HCT116 (cell line): ENCODE data around the gene NCOA1. TPM values are rescaled to one million over a fixed set of nuclear protein-coding genes. Genes with fewer than 3 reads are reported as not detected.

Source experiments
- ATAC-seq: fragments of 200-7000 bp; cut with Tn5 transposase; 2 replicates; pipeline ENCODE4 v1.9.1; 2020; ENCODE audit warnings: mild to moderate bottlenecking, moderate library complexity
- BruUV-seq: library from RNA; stranded (reverse); fragments of 400-500 nt; replicated peaks from 2 replicates; lab custom pipeline; 2021; lab: Mats Ljungman, UMichigan
- CTCF ChIA-PET: fragments of 300-600 bp; sonication (Branson Sonifier 250); formaldehyde crosslinking; loops from one replicate; lab custom pipeline; 2021; ENCODE audit warnings: antibody characterized with exemption; lab: Charles Lee
- POLR2A ChIA-PET: fragments of 300-600, 350-600 bp; sonication (Branson Sonifier 250); formaldehyde crosslinking; loops from one replicate; lab custom pipeline; 2021; ENCODE audit warnings: antibody characterized with exemption; lab: Charles Lee
- RAD21 ChIA-PET, 2 experiments: fragments of 300-600 bp; sonication (Branson Sonifier 250); formaldehyde crosslinking; loops; one replicate each; lab custom pipeline; 2023; ENCODE audit warnings: low total read pairs in 2 of 2; ENCODE audit not compliant: uncharacterized antibody in 2 of 2, unreplicated experiment in 2 of 2, low non-redundant PET in 1 of 2; lab: Charles Lee
- DNase-seq: peaks from one replicate; pipeline ENCODE4 v3.0.0-alpha.2; 2010; ENCODE audit warnings: low read depth, low spot score
- H2AFZ ChIP-seq: fragments of 200-600 bp; shearing (Covaris generic), sonication (generic); 2 replicates; pipeline ENCODE4 v1.6.1; 2017; ENCODE audit warnings: low read depth, mixed run types, mixed read lengths, antibody characterized with exemption, low read length; ENCODE audit not compliant: poor library complexity, severe bottlenecking
- H3K27ac ChIP-seq: 2 replicates; pipeline ENCODE4 v1.5.1; 2012; ENCODE audit warnings: low read depth, low read length
- H3K27me3 ChIP-seq: fragments of 200-600 bp; sonication (generic); 2 replicates; pipeline ENCODE4 v1.6.1; 2016; ENCODE audit warnings: mixed run types, low read length, mixed read lengths; ENCODE audit not compliant: insufficient read depth
- H3K36me3 ChIP-seq, 2 experiments: fragments of 200-500 bp in 1 of 2; fragments of 200-600 bp in 1 of 2; sonication (Bioruptor generic) in 1 of 2; sonication (generic) in 1 of 2; 2 replicates each; pipeline versions ENCODE4 v1.5.1 to v1.6.1; 2014 to 2016; ENCODE audit warnings: low read length in 2 of 2, inconsistent platforms in 1 of 2, mixed read lengths in 1 of 2, mixed run types in 1 of 2; ENCODE audit not compliant: insufficient read depth in 2 of 2, control insufficient read depth in 1 of 2
- H3K4me1 ChIP-seq, 2 experiments: fragments of 200-600 bp in 1 of 2; sonication (generic) in 1 of 2; 2 replicates each; pipeline versions ENCODE4 v1.5.1 to v1.6.1; 2012 to 2017; ENCODE audit warnings: low read length in 2 of 2, inconsistent platforms in 1 of 2, mild to moderate bottlenecking in 1 of 2, mixed read lengths in 1 of 2, mixed run types in 1 of 2, moderate library complexity in 1 of 2; ENCODE audit not compliant: insufficient read depth in 2 of 2, control insufficient read depth in 1 of 2
- H3K4me2 ChIP-seq: fragments of 200-600 bp; sonication (generic); 2 replicates; pipeline ENCODE4 v1.6.1; 2017; ENCODE audit warnings: mixed run types, low read length, mixed read lengths
- H3K4me3 ChIP-seq, 2 experiments: fragments of 200-600 bp in 1 of 2; sonication (generic) in 1 of 2; replicated peaks in 1 of 2; 2 replicates each; pipeline ENCODE4 v1.5.1; 2011 to 2016; ENCODE audit warnings: low read length in 2 of 2, control low read depth in 1 of 2, low read depth in 1 of 2, mild to moderate bottlenecking in 1 of 2, mixed read lengths in 1 of 2, mixed run types in 1 of 2
- H3K79me2 ChIP-seq: fragments of 200-600 bp; sonication (generic); 2 replicates; pipeline ENCODE4 v1.6.1; 2017; ENCODE audit warnings: mild to moderate bottlenecking, mixed run types, low read length, moderate library complexity, mixed read lengths; ENCODE audit not compliant: insufficient read depth
- H3K9ac ChIP-seq: fragments of 200-600 bp; sonication (generic); 2 replicates; pipeline ENCODE4 v1.6.1; 2016; ENCODE audit warnings: low read length, mixed read lengths
- H3K9me2 ChIP-seq: fragments of 200-600 bp; sonication (generic), shearing (Covaris generic); 2 replicates; pipeline ENCODE4 v1.6.1; 2017; ENCODE audit warnings: mixed run types, mild to moderate bottlenecking, moderate library complexity; ENCODE audit not compliant: insufficient read depth
- H3K9me3 ChIP-seq, 2 experiments: fragments of 200-500 bp in 1 of 2; fragments of 200-600 bp in 1 of 2; sonication (Bioruptor generic) in 1 of 2; sonication (generic) in 1 of 2; 2 replicates each; pipeline ENCODE4 v1.6.1; 2014 to 2017; ENCODE audit warnings: low read length in 2 of 2, mixed read lengths in 2 of 2, inconsistent platforms in 1 of 2, low read depth in 1 of 2, mild to moderate bottlenecking in 1 of 2, mixed run types in 1 of 2, moderate library complexity in 1 of 2; ENCODE audit not compliant: control insufficient read depth in 1 of 2, insufficient read depth in 1 of 2
- H4K20me1 ChIP-seq: fragments of 200-600 bp; sonication (generic), shearing (Covaris generic); 2 replicates; pipeline ENCODE4 v1.6.1; 2017; ENCODE audit warnings: mixed run types, mild to moderate bottlenecking, moderate library complexity; ENCODE audit not compliant: insufficient read depth
- CBX3 ChIP-seq: IDR thresholded peaks from 2 replicates; pipeline ENCODE4 v1.6.1; 2012; ENCODE audit warnings: low read depth
- CTCF ChIP-seq, 3 experiments: fragments of 200-600 bp in 1 of 3; sonication (generic) in 1 of 3; IDR thresholded peaks in 2 of 3; conservative IDR thresholded peaks in 1 of 3; 2 replicates each; pipeline ENCODE4 v1.5.1; 2012 to 2017; ENCODE audit warnings: low read depth in 2 of 3, low read length in 2 of 3, antibody characterized with exemption in 1 of 3, borderline replicate concordance in 1 of 3, control low read depth in 1 of 3, mild to moderate bottlenecking in 1 of 3, mixed read lengths in 1 of 3, mixed run types in 1 of 3, moderate library complexity in 1 of 3; ENCODE audit not compliant: insufficient read depth in 1 of 3
- RAD21 ChIP-seq: IDR thresholded peaks from 2 replicates; pipeline ENCODE4 v1.6.1; 2012; ENCODE audit warnings: low read depth, mild to moderate bottlenecking
- intact Hi-C: fragments of 100-400 bp; cut with micrococcal nuclease; formaldehyde crosslinking; loops from 2 replicates; pipeline ENCODE4 v1.10.0; 2022
- total RNA-seq: library from RNA; stranded (reverse); gene quantifications from one replicate; pipeline ENCODE4 v1.2.1, GENCODE V29; 2021; ENCODE audit not compliant: unreplicated experiment

The NCOA1 gene
- total RNA-seq, 1 experiment from 2014 or later: 10.4 TPM

DNA sequence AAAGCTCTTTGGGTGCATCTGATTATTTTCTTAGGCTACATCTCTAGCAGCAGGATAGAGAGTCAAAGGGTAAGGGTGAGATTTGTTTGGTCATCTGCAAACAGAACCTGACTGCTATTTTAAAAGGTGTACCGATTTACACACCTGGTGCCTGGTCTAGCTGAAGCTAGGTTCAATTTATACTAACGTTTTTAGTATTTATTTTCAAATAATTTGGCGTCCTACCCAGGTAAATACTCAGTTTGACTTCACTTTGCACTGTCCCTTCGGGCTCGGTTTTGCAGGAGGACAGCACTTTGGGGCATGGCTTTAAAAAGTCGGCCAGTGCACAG lies 301.5 kb downstream of the NCOA1 start:
- CTCF ChIA-PET: interaction anchor here (1.1 to 1.6 kb wide), 4 partner anchors 18 to 370 kb away, joined by 3 to 6 read pairs (median 5); no protein-coding TSS in a partner anchor
- intact Hi-C loops: loop anchor here (2.0 kb wide), 1 partner anchor 302 kb away; the partner anchor contains the start of gene NCOA1

More for the DNA sequence above, 301.5 kb downstream of the NCOA1 start:
- Histone ChIP-seq H3K4me1 (peaks cover 12 to 34% of the 10 kb centered on the region in 2 experiments), H4K20me1 (no peaks in the 10 kb centered on the region), H3K79me2 (peaks cover 42% of the 10 kb centered on the region), H3K9ac (peak overlapping the region; percentile 92), H3K4me2 (peak overlapping the region; percentile 83), H3K27me3 (no peaks in the 10 kb centered on the region), H2AFZ (peak overlapping the region; percentile 55), H3K9me2 (no peaks in the 10 kb centered on the region), H3K9me3 (no peaks in the 10 kb centered on the region), H3K27ac (peak overlapping the region; percentile 91), H3K36me3 (peaks cover 0 to 18% of the 10 kb centered on the region in 2 experiments; a peak in 1 of 4 replicates), H3K4me3 (peak overlapping the region; percentile 59 to 97)
- no peak for TF ChIP-seq CTCF (IDR thresholded peaks at IDR 0.05 in 2 of 3, conservative IDR thresholded peaks at IDR 0.05 in 1 of 3; ENCODE audit: borderline replicate concordance in 1 of 3, insufficient read depth in 1 of 3, low read depth in 2 of 3, low read length in 2 of 3)
- no peak for TF ChIP-seq RAD21
- TF ChIP-seq CBX3: 0 out of 2 replicates have a peak, but pooled peaks have one; percentile 25
- no peak for ATAC-seq
- BruUV-seq: TSS peak; percentile 87
- DNase-seq: no peak
- ChIA-PET RAD21 (interaction anchor here in 1 of 2 experiments (0.6 to 1.4 kb wide), 2 partner anchors 27 to 35 kb away, joined by 3 to 5 read pairs; no protein-coding TSS in a partner anchor), POLR2A (no interaction called here)
